ENCODE results near the gene NOS1AP.

GRCh38 chr1:162242804-162243203 lies 173.3 kb downstream of the NOS1AP start:
- no peak for TF ChIP-seq CTCF (IDR thresholded peaks at IDR 0.05; ENCODE audit: low read depth, low read length, poor library complexity, severe bottlenecking)
- no peak for TF ChIP-seq EZH2phosphoT487 (IDR thresholded peaks at IDR 0.05; ENCODE audit: borderline replicate concordance, low read length)

Data from DOHH2 (cell line).